ENCODE measurements around the gene RIMS1. TPM values are rescaled to one million over a fixed set of nuclear protein-coding genes. Genes with fewer than 3 reads are reported as not detected.

RIMS1 gene
- total RNA-seq, 3 donors from 2014 or later = 0.53 to 2.2 TPM; not detected in 1

DNA sequence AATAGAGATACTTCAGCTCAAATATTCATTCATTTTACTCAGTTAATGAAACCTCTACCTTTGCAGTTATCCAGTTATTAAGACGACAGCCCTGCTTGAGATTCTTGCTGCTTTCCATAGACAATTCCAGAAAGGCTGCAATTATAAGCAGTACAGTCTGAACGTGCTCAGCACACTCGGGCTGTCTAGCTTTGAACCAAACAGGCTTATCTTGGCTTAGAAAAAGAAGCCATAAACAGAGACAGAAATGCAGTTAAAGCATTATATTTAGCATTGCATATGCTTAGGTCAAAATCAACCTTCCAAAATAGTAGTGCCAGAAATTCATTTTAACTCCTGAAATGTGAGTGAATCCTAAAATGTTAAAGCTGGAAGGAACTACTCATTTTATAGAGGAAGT is 531.4 kb downstream of the RIMS1 start:
- Histone ChIP-seq H3K4me3 (no peak overlapping the region), H3K9me3 (no peaks in the 10 kb centered on the region), H3K4me1 (ENCODE audit: low read depth) (no peaks in the 10 kb centered on the region), H3K36me3 (ENCODE audit: low read depth) (no peaks in the 10 kb centered on the region)
- DNase-seq = no peak
- intact Hi-C loops (cut with DNase I, micrococcal nuclease) = no loop called here
- no peak for TF ChIP-seq CTCF (IDR thresholded peaks at IDR 0.05)
- no peak for ATAC-seq

- ATAC-seq = peak; percentile 29
- peak in 2 of 3 donors; percentile 4 to 14 for DNase-seq
- no peaks in the 10 kb centered on the region for H3K4me1 ChIP-seq (ENCODE audit: low read depth)
- H3K36me3 ChIP-seq (ENCODE audit: low read depth) = no peaks in the 10 kb centered on the region
- no peak overlapping the region for H3K4me3 ChIP-seq
- H3K9me3 ChIP-seq = no peaks in the 10 kb centered on the region
- intact Hi-C loops (cut with DNase I, micrococcal nuclease) = no loop called here
- no peak for TF ChIP-seq CTCF (IDR thresholded peaks at IDR 0.05)
Observed at GRCh38 chr6:72418495-72418894, 532.1 kb downstream of the RIMS1 start.

DNA sequence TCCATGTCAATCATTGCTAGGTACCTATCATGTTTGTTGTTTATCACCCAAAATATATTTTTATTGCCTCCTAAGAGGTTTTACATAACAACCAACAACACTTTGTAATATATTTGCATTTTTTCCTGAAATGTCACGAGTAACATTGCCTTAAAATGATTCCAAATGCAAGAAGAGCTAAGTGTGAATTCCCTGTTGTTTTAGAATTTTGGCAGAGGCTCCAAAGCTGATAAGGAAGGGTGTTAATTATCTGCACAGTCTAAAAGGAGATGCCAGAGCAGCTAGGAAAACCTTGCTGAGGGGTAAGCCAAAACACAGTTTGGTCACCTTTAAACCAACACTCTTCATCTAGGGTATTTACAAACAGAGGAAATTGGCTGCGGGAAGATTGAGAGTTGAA is 533.6 kb downstream of the RIMS1 start:
- H3K36me3 ChIP-seq (ENCODE audit: low read depth) = no peaks in the 10 kb centered on the region
- intact Hi-C loops (cut with DNase I, micrococcal nuclease) = no loop called here
- no peak for DNase-seq
- H3K4me1 ChIP-seq (ENCODE audit: low read depth) = no peaks in the 10 kb centered on the region
- TF ChIP-seq CTCF (IDR thresholded peaks at IDR 0.05) = no peak
- no peaks in the 10 kb centered on the region for H3K9me3 ChIP-seq
- H3K4me3 ChIP-seq = no peak overlapping the region
- ATAC-seq = no peak

DNA sequence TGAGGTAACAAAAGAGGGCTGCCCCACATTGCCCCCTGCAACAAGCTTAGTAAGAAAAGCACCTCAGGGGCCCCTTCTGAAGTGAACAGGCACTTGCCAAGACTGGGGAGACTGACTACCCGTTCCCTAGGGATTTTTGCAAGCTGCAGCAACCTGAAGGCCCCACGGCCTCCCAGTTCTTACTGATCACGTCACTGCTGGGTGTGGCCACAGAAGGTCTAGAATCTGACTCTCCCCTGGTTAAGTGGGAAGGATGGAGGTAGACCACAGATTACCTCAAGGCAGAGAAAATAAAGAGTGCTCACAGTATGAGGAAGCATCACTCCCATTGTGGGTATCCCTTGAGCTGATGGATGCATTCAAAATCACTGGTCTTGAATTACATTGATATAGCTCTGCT is 534.1 kb downstream of the RIMS1 start:
- Histone ChIP-seq H3K4me3 (no peak overlapping the region), H3K36me3 (ENCODE audit: low read depth) (no peaks in the 10 kb centered on the region), H3K9me3 (no peaks in the 10 kb centered on the region), H3K4me1 (ENCODE audit: low read depth) (no peaks in the 10 kb centered on the region)
- no peak for ATAC-seq
- DNase-seq = no peak
- no peak for TF ChIP-seq CTCF (IDR thresholded peaks at IDR 0.05)
- intact Hi-C loops (cut with DNase I, micrococcal nuclease) = no loop called here

GRCh38 chr6:72421387-72421786 is 535.0 kb downstream of the RIMS1 start:
- intact Hi-C loops (cut with DNase I, micrococcal nuclease) = no loop called here

More at GRCh38 chr6:72421387-72421786, 535.0 kb downstream of the RIMS1 start:
- DNase-seq = no peak
- Histone ChIP-seq H3K4me3 (no peak overlapping the region), H3K9me3 (no peaks in the 10 kb centered on the region), H3K36me3 (ENCODE audit: low read depth) (no peaks in the 10 kb centered on the region), H3K4me1 (ENCODE audit: low read depth) (no peaks in the 10 kb centered on the region)
- TF ChIP-seq CTCF (IDR thresholded peaks at IDR 0.05) = no peak
- no peak for ATAC-seq
